ENCODE results near the gene CACNA1F.

GRCh38 chrX:49212861-49213260, 20.3 kb downstream of the CACNA1F start:
- TF ChIP-seq, protein P1, sequence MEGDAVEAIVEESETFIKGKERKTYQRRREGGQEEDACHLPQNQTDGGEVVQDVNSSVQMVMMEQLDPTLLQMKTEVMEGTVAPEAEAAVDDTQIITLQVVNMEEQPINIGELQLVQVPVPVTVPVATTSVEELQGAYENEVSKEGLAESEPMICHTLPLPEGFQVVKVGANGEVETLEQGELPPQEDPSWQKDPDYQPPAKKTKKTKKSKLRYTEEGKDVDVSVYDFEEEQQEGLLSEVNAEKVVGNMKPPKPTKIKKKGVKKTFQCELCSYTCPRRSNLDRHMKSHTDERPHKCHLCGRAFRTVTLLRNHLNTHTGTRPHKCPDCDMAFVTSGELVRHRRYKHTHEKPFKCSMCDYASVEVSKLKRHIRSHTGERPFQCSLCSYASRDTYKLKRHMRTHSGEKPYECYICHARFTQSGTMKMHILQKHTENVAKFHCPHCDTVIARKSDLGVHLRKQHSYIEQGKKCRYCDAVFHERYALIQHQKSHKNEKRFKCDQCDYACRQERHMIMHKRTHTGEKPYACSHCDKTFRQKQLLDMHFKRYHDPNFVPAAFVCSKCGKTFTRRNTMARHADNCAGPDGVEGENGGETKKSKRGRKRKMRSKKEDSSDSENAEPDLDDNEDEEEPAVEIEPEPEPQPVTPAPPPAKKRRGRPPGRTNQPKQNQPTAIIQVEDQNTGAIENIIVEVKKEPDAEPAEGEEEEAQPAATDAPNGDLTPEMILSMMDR (IDR thresholded peaks at IDR 0.05), result no peak
- TF ChIP-seq POLR2A (IDR thresholded peaks at IDR 0.05; ENCODE audit: low read depth) (no peak), POLR2AphosphoS5 (IDR thresholded peaks at IDR 0.05) (no peak)
